ENCODE results near the gene FAAH2. TPM values are rescaled to one million over a fixed set of nuclear protein-coding genes. Genes with fewer than 3 reads are reported as not detected.

Gene FAAH2
- total and polyA plus RNA-seq, 4 donors = 7.3 to 16.0 (median 8.1) TPM

GRCh38 chrX:57270980-57271379, 15.5 kb upstream of the FAAH2 start:
- no peak for ATAC-seq (ENCODE audit: insufficient read depth, low FRiP score)
- 67 to 76% methylated on average over 3 of the region's 3 CpGs for WGBS, 2 donors
- Histone ChIP-seq H3K27me3 (ENCODE audit: control insufficient read depth in 3 of 3, insufficient read depth in 3 of 3, low read length in 2 of 3) (peaks cover 0 to 3% (median 0%) of the 10 kb centered on the region in 3 donors), H3K4me1 (ENCODE audit: control insufficient read depth in 5 of 5, insufficient read depth in 5 of 5, low read length in 5 of 5) (no peaks in the 10 kb centered on the region), H3K36me3 (ENCODE audit: control insufficient read depth in 4 of 4, insufficient read depth in 4 of 4, low read length in 4 of 4) (no peaks in the 10 kb centered on the region), H3K9me3 (ENCODE audit: control insufficient read depth in 4 of 4, insufficient read depth in 3 of 4, low read length in 3 of 4) (peaks cover 0 to 25% (median 3%) of the 10 kb centered on the region in 4 donors), H3K4me3 (no peak overlapping the region), H3K9ac (ENCODE audit: insufficient read depth in 1 of 2, low read length in 2 of 2) (no peak overlapping the region), H3K27ac (ENCODE audit: low read depth in 1 of 2, low read length in 1 of 2) (no peak overlapping the region)
- no peak for DNase-seq
- TF ChIP-seq, protein P1, sequence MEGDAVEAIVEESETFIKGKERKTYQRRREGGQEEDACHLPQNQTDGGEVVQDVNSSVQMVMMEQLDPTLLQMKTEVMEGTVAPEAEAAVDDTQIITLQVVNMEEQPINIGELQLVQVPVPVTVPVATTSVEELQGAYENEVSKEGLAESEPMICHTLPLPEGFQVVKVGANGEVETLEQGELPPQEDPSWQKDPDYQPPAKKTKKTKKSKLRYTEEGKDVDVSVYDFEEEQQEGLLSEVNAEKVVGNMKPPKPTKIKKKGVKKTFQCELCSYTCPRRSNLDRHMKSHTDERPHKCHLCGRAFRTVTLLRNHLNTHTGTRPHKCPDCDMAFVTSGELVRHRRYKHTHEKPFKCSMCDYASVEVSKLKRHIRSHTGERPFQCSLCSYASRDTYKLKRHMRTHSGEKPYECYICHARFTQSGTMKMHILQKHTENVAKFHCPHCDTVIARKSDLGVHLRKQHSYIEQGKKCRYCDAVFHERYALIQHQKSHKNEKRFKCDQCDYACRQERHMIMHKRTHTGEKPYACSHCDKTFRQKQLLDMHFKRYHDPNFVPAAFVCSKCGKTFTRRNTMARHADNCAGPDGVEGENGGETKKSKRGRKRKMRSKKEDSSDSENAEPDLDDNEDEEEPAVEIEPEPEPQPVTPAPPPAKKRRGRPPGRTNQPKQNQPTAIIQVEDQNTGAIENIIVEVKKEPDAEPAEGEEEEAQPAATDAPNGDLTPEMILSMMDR (IDR thresholded peaks at IDR 0.05; ENCODE audit: control extremely low read depth, extremely low read depth) = no peak

DNA sequence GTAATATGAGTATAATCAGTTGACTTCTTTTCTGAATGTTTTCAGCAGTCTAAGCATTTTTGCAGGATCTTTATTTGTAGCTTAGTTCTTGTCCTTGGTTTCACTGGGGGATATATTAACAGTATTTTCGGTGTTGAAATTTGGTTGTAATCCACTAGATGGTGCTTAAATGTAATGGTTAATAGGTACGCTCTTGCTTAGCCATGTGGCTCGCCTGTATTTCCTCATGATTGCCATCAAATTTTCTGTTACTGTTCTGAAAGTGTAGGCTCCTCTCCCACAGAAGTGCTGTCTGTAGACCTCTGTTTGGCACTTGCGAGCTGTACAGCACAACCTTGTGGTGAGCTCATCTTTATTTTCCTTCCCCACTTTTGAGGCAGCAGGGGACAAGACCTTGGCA, 3.9 kb upstream of the FAAH2 start:
- Histone ChIP-seq H3K4me3 (no peak overlapping the region), H3K4me1 (ENCODE audit: control insufficient read depth in 5 of 5, insufficient read depth in 5 of 5, low read length in 5 of 5) (no peaks in the 10 kb centered on the region), H3K27me3 (ENCODE audit: control insufficient read depth in 3 of 3, insufficient read depth in 3 of 3, low read length in 2 of 3) (no peaks in the 10 kb centered on the region), H3K36me3 (ENCODE audit: control insufficient read depth in 4 of 4, insufficient read depth in 4 of 4, low read length in 4 of 4) (no peaks in the 10 kb centered on the region), H3K27ac (ENCODE audit: low read depth in 1 of 2, low read length in 1 of 2) (no peak overlapping the region), H3K9ac (ENCODE audit: insufficient read depth in 1 of 2, low read length in 2 of 2) (no peak overlapping the region), H3K9me3 (ENCODE audit: control insufficient read depth in 4 of 4, insufficient read depth in 3 of 4, low read length in 3 of 4) (peaks cover 0 to 10% (median 4%) of the 10 kb centered on the region in 4 donors)
- WGBS, 2 donors = 69 to 70% methylated on average over 4 of the region's 4 CpGs
- TF ChIP-seq, protein P1 (IDR thresholded peaks at IDR 0.05; ENCODE audit: control extremely low read depth, extremely low read depth) = no peak
- ATAC-seq (ENCODE audit: insufficient read depth, low FRiP score) (no peak), DNase-seq (no peak)

- no peak overlapping the region for H3K27ac ChIP-seq (ENCODE audit: low read depth in 1 of 2, low read length in 1 of 2)
- WGBS, 2 donors = 80 to 89% methylated on average over 3 of the region's 3 CpGs
- H3K36me3 ChIP-seq (ENCODE audit: control insufficient read depth in 4 of 4, insufficient read depth in 4 of 4, low read length in 4 of 4) = no peaks in the 10 kb centered on the region
- H3K4me1 ChIP-seq (ENCODE audit: control insufficient read depth in 5 of 5, insufficient read depth in 5 of 5, low read length in 5 of 5) = no peaks in the 10 kb centered on the region
- H3K4me3 ChIP-seq = no peak overlapping the region
- no peak for ATAC-seq (ENCODE audit: insufficient read depth, low FRiP score)
- DNase-seq = no peak
- TF ChIP-seq, protein P1 (IDR thresholded peaks at IDR 0.05; ENCODE audit: control extremely low read depth, extremely low read depth) = no peak
- H3K9ac ChIP-seq (ENCODE audit: insufficient read depth in 1 of 2, low read length in 2 of 2) = no peak overlapping the region
- peaks cover 0 to 4% (median 1%) of the 10 kb centered on the region in 4 donors for H3K9me3 ChIP-seq (ENCODE audit: control insufficient read depth in 4 of 4, insufficient read depth in 3 of 4, low read length in 3 of 4)
- no peaks in the 10 kb centered on the region for H3K27me3 ChIP-seq (ENCODE audit: control insufficient read depth in 3 of 3, insufficient read depth in 3 of 3, low read length in 2 of 3)
Measured at GRCh38 chrX:57285001-57285400, 1.5 kb upstream of the FAAH2 start.

- WGBS, 2 donors = 55 to 62% methylated on average over 1 of the region's 1 CpG
- H3K27me3 ChIP-seq (ENCODE audit: control insufficient read depth in 3 of 3, insufficient read depth in 3 of 3, low read length in 2 of 3) = no peaks in the 10 kb centered on the region
- no peak overlapping the region for H3K9ac ChIP-seq (ENCODE audit: insufficient read depth in 1 of 2, low read length in 2 of 2)
- no peak overlapping the region for H3K4me3 ChIP-seq
- no peaks in the 10 kb centered on the region for H3K36me3 ChIP-seq (ENCODE audit: control insufficient read depth in 4 of 4, insufficient read depth in 4 of 4, low read length in 4 of 4)
- H3K27ac ChIP-seq (ENCODE audit: low read depth in 1 of 2, low read length in 1 of 2) = no peak overlapping the region
- DNase-seq (no peak), ATAC-seq (ENCODE audit: insufficient read depth, low FRiP score) (no peak)
- H3K4me1 ChIP-seq (ENCODE audit: control insufficient read depth in 5 of 5, insufficient read depth in 5 of 5, low read length in 5 of 5) = no peaks in the 10 kb centered on the region
- TF ChIP-seq, protein P1 (IDR thresholded peaks at IDR 0.05; ENCODE audit: control extremely low read depth, extremely low read depth) = no peak
- no peaks in the 10 kb centered on the region for H3K9me3 ChIP-seq (ENCODE audit: control insufficient read depth in 4 of 4, insufficient read depth in 3 of 4, low read length in 3 of 4)
Measured at GRCh38 chrX:57289089-57289488, 2.6 kb downstream of the FAAH2 start.
